HCT116 (cell line): ENCODE results near the gene SLC12A8. TPM values are rescaled to one million over a fixed set of nuclear protein-coding genes. Genes with fewer than 3 reads are reported as not detected.

ENCODE experiments used
- ATAC-seq: fragments of 200-7000 bp; cut with Tn5 transposase; 2 replicates; pipeline ENCODE4 v1.9.1; 2020; ENCODE audit warnings: mild to moderate bottlenecking, moderate library complexity
- BruUV-seq: library from RNA; stranded (reverse); fragments of 400-500 nt; replicated peaks from 2 replicates; lab custom pipeline; 2021; lab: Mats Ljungman, UMichigan
- CTCF ChIA-PET: fragments of 300-600 bp; sonication (Branson Sonifier 250); formaldehyde crosslinking; loops from one replicate; lab custom pipeline; 2021; ENCODE audit warnings: antibody characterized with exemption; lab: Charles Lee
- POLR2A ChIA-PET: fragments of 300-600, 350-600 bp; sonication (Branson Sonifier 250); formaldehyde crosslinking; loops from one replicate; lab custom pipeline; 2021; ENCODE audit warnings: antibody characterized with exemption; lab: Charles Lee
- RAD21 ChIA-PET, 2 experiments: fragments of 300-600 bp; sonication (Branson Sonifier 250); formaldehyde crosslinking; loops; one replicate each; lab custom pipeline; 2023; ENCODE audit warnings: low total read pairs in 2 of 2; ENCODE audit not compliant: uncharacterized antibody in 2 of 2, unreplicated experiment in 2 of 2, low non-redundant PET in 1 of 2; lab: Charles Lee
- DNase-seq: peaks from one replicate; pipeline ENCODE4 v3.0.0-alpha.2; 2010; ENCODE audit warnings: low read depth, low spot score
- H2AFZ ChIP-seq: fragments of 200-600 bp; shearing (Covaris generic), sonication (generic); 2 replicates; pipeline ENCODE4 v1.6.1; 2017; ENCODE audit warnings: low read depth, mixed run types, mixed read lengths, antibody characterized with exemption, low read length; ENCODE audit not compliant: poor library complexity, severe bottlenecking
- H3K27ac ChIP-seq: 2 replicates; pipeline ENCODE4 v1.5.1; 2012; ENCODE audit warnings: low read depth, low read length
- H3K27me3 ChIP-seq: fragments of 200-600 bp; sonication (generic); 2 replicates; pipeline ENCODE4 v1.6.1; 2016; ENCODE audit warnings: mixed run types, low read length, mixed read lengths; ENCODE audit not compliant: insufficient read depth
- H3K36me3 ChIP-seq, 2 experiments: fragments of 200-500 bp in 1 of 2; fragments of 200-600 bp in 1 of 2; sonication (Bioruptor generic) in 1 of 2; sonication (generic) in 1 of 2; 2 replicates each; pipeline versions ENCODE4 v1.5.1 to v1.6.1; 2014 to 2016; ENCODE audit warnings: low read length in 2 of 2, inconsistent platforms in 1 of 2, mixed read lengths in 1 of 2, mixed run types in 1 of 2; ENCODE audit not compliant: insufficient read depth in 2 of 2, control insufficient read depth in 1 of 2
- H3K4me1 ChIP-seq, 2 experiments: fragments of 200-600 bp in 1 of 2; sonication (generic) in 1 of 2; 2 replicates each; pipeline versions ENCODE4 v1.5.1 to v1.6.1; 2012 to 2017; ENCODE audit warnings: low read length in 2 of 2, inconsistent platforms in 1 of 2, mild to moderate bottlenecking in 1 of 2, mixed read lengths in 1 of 2, mixed run types in 1 of 2, moderate library complexity in 1 of 2; ENCODE audit not compliant: insufficient read depth in 2 of 2, control insufficient read depth in 1 of 2
- H3K4me2 ChIP-seq: fragments of 200-600 bp; sonication (generic); 2 replicates; pipeline ENCODE4 v1.6.1; 2017; ENCODE audit warnings: mixed run types, low read length, mixed read lengths
- H3K4me3 ChIP-seq, 2 experiments: fragments of 200-600 bp in 1 of 2; sonication (generic) in 1 of 2; replicated peaks in 1 of 2; 2 replicates each; pipeline ENCODE4 v1.5.1; 2011 to 2016; ENCODE audit warnings: low read length in 2 of 2, control low read depth in 1 of 2, low read depth in 1 of 2, mild to moderate bottlenecking in 1 of 2, mixed read lengths in 1 of 2, mixed run types in 1 of 2
- H3K79me2 ChIP-seq: fragments of 200-600 bp; sonication (generic); 2 replicates; pipeline ENCODE4 v1.6.1; 2017; ENCODE audit warnings: mild to moderate bottlenecking, mixed run types, low read length, moderate library complexity, mixed read lengths; ENCODE audit not compliant: insufficient read depth
- H3K9ac ChIP-seq: fragments of 200-600 bp; sonication (generic); 2 replicates; pipeline ENCODE4 v1.6.1; 2016; ENCODE audit warnings: low read length, mixed read lengths
- H3K9me2 ChIP-seq: fragments of 200-600 bp; sonication (generic), shearing (Covaris generic); 2 replicates; pipeline ENCODE4 v1.6.1; 2017; ENCODE audit warnings: mixed run types, mild to moderate bottlenecking, moderate library complexity; ENCODE audit not compliant: insufficient read depth
- H3K9me3 ChIP-seq, 2 experiments: fragments of 200-500 bp in 1 of 2; fragments of 200-600 bp in 1 of 2; sonication (Bioruptor generic) in 1 of 2; sonication (generic) in 1 of 2; 2 replicates each; pipeline ENCODE4 v1.6.1; 2014 to 2017; ENCODE audit warnings: low read length in 2 of 2, mixed read lengths in 2 of 2, inconsistent platforms in 1 of 2, low read depth in 1 of 2, mild to moderate bottlenecking in 1 of 2, mixed run types in 1 of 2, moderate library complexity in 1 of 2; ENCODE audit not compliant: control insufficient read depth in 1 of 2, insufficient read depth in 1 of 2
- H4K20me1 ChIP-seq: fragments of 200-600 bp; sonication (generic), shearing (Covaris generic); 2 replicates; pipeline ENCODE4 v1.6.1; 2017; ENCODE audit warnings: mixed run types, mild to moderate bottlenecking, moderate library complexity; ENCODE audit not compliant: insufficient read depth
- FOSL1 ChIP-seq: IDR thresholded peaks from 2 replicates; pipeline ENCODE4 v1.6.1; 2012; ENCODE audit warnings: low read depth
- JUND ChIP-seq: IDR thresholded peaks from 2 replicates; pipeline ENCODE4 v1.6.1; 2012
- POLR2A ChIP-seq: IDR thresholded peaks from 2 replicates; pipeline ENCODE4 v1.7.0; 2011; ENCODE audit warnings: borderline replicate concordance; ENCODE audit not compliant: insufficient read depth, insufficient read length; ENCODE audit errors: extremely low read depth
- SP1 ChIP-seq: IDR thresholded peaks from 2 replicates; pipeline ENCODE4 v1.6.1; 2012; ENCODE audit warnings: low read depth
- TCF7L2 ChIP-seq: IDR thresholded peaks from 2 replicates; pipeline ENCODE4 v1.7.0; 2011; ENCODE audit warnings: borderline replicate concordance, inconsistent platforms; ENCODE audit not compliant: insufficient read depth, insufficient read length; ENCODE audit errors: extremely low read depth
- intact Hi-C: fragments of 100-400 bp; cut with micrococcal nuclease; formaldehyde crosslinking; loops from 2 replicates; pipeline ENCODE4 v1.10.0; 2022
- total RNA-seq: library from RNA; stranded (reverse); gene quantifications from one replicate; pipeline ENCODE4 v1.2.1, GENCODE V29; 2021; ENCODE audit not compliant: unreplicated experiment
- TF ChIP-seq, protein P1 (sequence below): IDR thresholded peaks from 2 replicates; pipeline ENCODE4 v1.6.1; 2012
- TF ChIP-seq, protein P2 (sequence below): IDR thresholded peaks from 2 replicates; pipeline ENCODE4 v1.6.1; 2012
- TF ChIP-seq, protein P3 (sequence below): IDR thresholded peaks from 2 replicates; pipeline ENCODE4 v1.6.1; 2011; ENCODE audit warnings: mild to moderate bottlenecking, low read length, moderate library complexity; ENCODE audit not compliant: insufficient replicate concordance; ENCODE audit errors: extremely low read depth
- TF ChIP-seq, protein P4 (sequence below): IDR thresholded peaks from 2 replicates; pipeline ENCODE4 v1.6.1; 2012; ENCODE audit warnings: low read depth

The SLC12A8 gene
- total RNA-seq, 1 experiment from 2014 or later = 19.9 TPM

DNA sequence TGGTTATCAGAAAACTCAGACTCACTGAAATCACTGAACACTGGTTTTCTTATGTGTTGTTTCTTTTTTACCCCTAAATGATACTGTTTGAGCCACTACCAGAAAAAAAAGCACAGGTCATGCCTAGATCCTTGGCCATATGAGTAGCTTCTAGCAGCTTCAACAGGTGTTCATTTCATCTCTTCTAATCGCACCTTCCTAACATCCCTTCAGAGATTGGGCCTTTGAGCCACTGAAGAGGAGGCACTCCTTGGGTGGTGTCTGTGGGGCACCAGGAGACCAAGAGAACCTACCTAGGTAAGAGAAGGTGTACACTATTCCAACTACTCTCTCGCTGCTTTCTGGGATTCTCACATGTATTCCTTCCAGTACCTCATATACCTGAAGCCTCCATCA is 159.2 kb downstream of the SLC12A8 start:
- Histone ChIP-seq H2AFZ (no peak overlapping the region), H3K4me3 (no peak overlapping the region), H3K36me3 (no peaks in the 10 kb centered on the region), H3K79me2 (no peaks in the 10 kb centered on the region), H3K4me1 (peaks cover 12 to 31% of the 10 kb centered on the region in 2 experiments; a peak in 3 of 4 replicates), H3K9ac (no peak overlapping the region), H3K9me3 (no peaks in the 10 kb centered on the region), H3K9me2 (no peaks in the 10 kb centered on the region), H3K27me3 (peaks cover 5% of the 10 kb centered on the region; the same call in 1 of the 2 replicates), H4K20me1 (no peaks in the 10 kb centered on the region), H3K4me2 (no peak overlapping the region), H3K27ac (no peak overlapping the region)
- DNase-seq (no peak), ATAC-seq (no peak)
- ChIA-PET RAD21 (no interaction called here), CTCF (no interaction called here), POLR2A (no interaction called here)
- intact Hi-C loops = no loop called here
- TF ChIP-seq FOSL1 = no peak
- TF ChIP-seq, protein P1, sequence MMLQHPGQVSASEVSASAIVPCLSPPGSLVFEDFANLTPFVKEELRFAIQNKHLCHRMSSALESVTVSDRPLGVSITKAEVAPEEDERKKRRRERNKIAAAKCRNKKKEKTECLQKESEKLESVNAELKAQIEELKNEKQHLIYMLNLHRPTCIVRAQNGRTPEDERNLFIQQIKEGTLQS = no peak
- TF ChIP-seq, protein P2, sequence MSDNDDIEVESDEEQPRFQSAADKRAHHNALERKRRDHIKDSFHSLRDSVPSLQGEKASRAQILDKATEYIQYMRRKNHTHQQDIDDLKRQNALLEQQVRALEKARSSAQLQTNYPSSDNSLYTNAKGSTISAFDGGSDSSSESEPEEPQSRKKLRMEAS = no peak
- TF ChIP-seq, protein P3, sequence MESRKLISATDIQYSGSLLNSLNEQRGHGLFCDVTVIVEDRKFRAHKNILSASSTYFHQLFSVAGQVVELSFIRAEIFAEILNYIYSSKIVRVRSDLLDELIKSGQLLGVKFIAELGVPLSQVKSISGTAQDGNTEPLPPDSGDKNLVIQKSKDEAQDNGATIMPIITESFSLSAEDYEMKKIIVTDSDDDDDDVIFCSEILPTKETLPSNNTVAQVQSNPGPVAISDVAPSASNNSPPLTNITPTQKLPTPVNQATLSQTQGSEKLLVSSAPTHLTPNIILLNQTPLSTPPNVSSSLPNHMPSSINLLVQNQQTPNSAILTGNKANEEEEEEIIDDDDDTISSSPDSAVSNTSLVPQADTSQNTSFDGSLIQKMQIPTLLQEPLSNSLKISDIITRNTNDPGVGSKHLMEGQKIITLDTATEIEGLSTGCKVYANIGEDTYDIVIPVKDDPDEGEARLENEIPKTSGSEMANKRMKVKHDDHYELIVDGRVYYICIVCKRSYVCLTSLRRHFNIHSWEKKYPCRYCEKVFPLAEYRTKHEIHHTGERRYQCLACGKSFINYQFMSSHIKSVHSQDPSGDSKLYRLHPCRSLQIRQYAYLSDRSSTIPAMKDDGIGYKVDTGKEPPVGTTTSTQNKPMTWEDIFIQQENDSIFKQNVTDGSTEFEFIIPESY = no peak
- no peak for TF ChIP-seq POLR2A
- no peak for TF ChIP-seq SP1
- no peak for TF ChIP-seq JUND
- TF ChIP-seq, protein P4, sequence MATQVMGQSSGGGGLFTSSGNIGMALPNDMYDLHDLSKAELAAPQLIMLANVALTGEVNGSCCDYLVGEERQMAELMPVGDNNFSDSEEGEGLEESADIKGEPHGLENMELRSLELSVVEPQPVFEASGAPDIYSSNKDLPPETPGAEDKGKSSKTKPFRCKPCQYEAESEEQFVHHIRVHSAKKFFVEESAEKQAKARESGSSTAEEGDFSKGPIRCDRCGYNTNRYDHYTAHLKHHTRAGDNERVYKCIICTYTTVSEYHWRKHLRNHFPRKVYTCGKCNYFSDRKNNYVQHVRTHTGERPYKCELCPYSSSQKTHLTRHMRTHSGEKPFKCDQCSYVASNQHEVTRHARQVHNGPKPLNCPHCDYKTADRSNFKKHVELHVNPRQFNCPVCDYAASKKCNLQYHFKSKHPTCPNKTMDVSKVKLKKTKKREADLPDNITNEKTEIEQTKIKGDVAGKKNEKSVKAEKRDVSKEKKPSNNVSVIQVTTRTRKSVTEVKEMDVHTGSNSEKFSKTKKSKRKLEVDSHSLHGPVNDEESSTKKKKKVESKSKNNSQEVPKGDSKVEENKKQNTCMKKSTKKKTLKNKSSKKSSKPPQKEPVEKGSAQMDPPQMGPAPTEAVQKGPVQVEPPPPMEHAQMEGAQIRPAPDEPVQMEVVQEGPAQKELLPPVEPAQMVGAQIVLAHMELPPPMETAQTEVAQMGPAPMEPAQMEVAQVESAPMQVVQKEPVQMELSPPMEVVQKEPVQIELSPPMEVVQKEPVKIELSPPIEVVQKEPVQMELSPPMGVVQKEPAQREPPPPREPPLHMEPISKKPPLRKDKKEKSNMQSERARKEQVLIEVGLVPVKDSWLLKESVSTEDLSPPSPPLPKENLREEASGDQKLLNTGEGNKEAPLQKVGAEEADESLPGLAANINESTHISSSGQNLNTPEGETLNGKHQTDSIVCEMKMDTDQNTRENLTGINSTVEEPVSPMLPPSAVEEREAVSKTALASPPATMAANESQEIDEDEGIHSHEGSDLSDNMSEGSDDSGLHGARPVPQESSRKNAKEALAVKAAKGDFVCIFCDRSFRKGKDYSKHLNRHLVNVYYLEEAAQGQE = no peak
- TF ChIP-seq TCF7L2 = no peak
- BruUV-seq = no TSS peak
